HG02763 (cell line): ENCODE measurements around the gene SLC7A11.
A peak's percentile ranks its signal among the peaks of the same experiment; 100 is the strongest.
"Not testable (repeated sequence)": the region's sequence is repeated elsewhere in the genome, so short reads cannot be mapped to it uniquely, and the experiment has no call there.

ENCODE experiments used
- ATAC-seq: cut with Tn5 transposase; IDR thresholded peaks from one replicate; pipeline ENCODE4 v1.9.1; 2021; ENCODE audit warnings: mild to moderate bottlenecking, moderate library complexity; ENCODE audit not compliant: unreplicated experiment

The SLC7A11 gene

GRCh38 chr4:138247643-138248042 lies 5.5 kb upstream of the SLC7A11 start:
- ATAC-seq, result no peak

GRCh38 chr4:138243369-138243768 lies 1.2 kb upstream of the SLC7A11 start:
- ATAC-seq, result no peak

- no peak for ATAC-seq
These were observed 646 bp upstream of the SLC7A11 start for GRCh38 chr4:138242834-138243156.

GRCh38 chr4:138241281-138242075 lies 671 bp downstream of the SLC7A11 start:
- peak; percentile 3 for ATAC-seq

- ATAC-seq, result no peak
These were observed 2.7 kb downstream of the SLC7A11 start for GRCh38 chr4:138239491-138239890.

- ATAC-seq, result no peak
These were observed 3.4 kb downstream of the SLC7A11 start for GRCh38 chr4:138238521-138239292.

- not testable (repeated sequence) for ATAC-seq
These were observed 5.0 kb downstream of the SLC7A11 start for GRCh38 chr4:138237132-138237531.

- no peak for ATAC-seq
These were observed 6.1 kb downstream of the SLC7A11 start for GRCh38 chr4:138236037-138236436.

GRCh38 chr4:138235419-138235952 lies 6.7 kb downstream of the SLC7A11 start:
- no peak for ATAC-seq

- no peak for ATAC-seq
These were observed 7.9 kb downstream of the SLC7A11 start for GRCh38 chr4:138234248-138234647.

- ATAC-seq, result no peak
These were observed 8.7 kb downstream of the SLC7A11 start for GRCh38 chr4:138233313-138234034.

- ATAC-seq, result no peak
These were observed 9.8 kb downstream of the SLC7A11 start for GRCh38 chr4:138232364-138232763.

GRCh38 chr4:138230048-138230447 lies 12.1 kb downstream of the SLC7A11 start:
- ATAC-seq, result no peak

GRCh38 chr4:138229160-138229559 lies 13.0 kb downstream of the SLC7A11 start:
- no peak for ATAC-seq

GRCh38 chr4:138226351-138226750 lies 15.8 kb downstream of the SLC7A11 start:
- ATAC-seq, result no peak

- ATAC-seq, result no peak
These were observed 16.7 kb downstream of the SLC7A11 start for GRCh38 chr4:138225477-138225876.

GRCh38 chr4:138224614-138225013 lies 17.5 kb downstream of the SLC7A11 start:
- no peak for ATAC-seq

GRCh38 chr4:138223231-138223910 lies 18.8 kb downstream of the SLC7A11 start:
- peak; percentile 59 for ATAC-seq

GRCh38 chr4:138222046-138222445 lies 20.1 kb downstream of the SLC7A11 start:
- ATAC-seq, result no peak

- ATAC-seq, result no peak
These were observed 23.2 kb downstream of the SLC7A11 start for GRCh38 chr4:138218976-138219375.

- no peak for ATAC-seq
These were observed 24.6 kb downstream of the SLC7A11 start for GRCh38 chr4:138217567-138217966.
